DND-41 (cell line): ENCODE measurements around the gene TMEM132C.

Experiments
- CTCF ChIP-seq: IDR thresholded peaks from 2 replicates; pipeline ENCODE4 v1.5.1; 2012; ENCODE audit warnings: borderline replicate concordance, low read length, moderate library complexity, mild to moderate bottlenecking; ENCODE audit not compliant: poor library complexity, severe bottlenecking; ENCODE audit errors: extremely low read depth
- EZH2 ChIP-seq: IDR thresholded peaks from 3 replicates; pipeline ENCODE4 v1.6.1; 2012; ENCODE audit warnings: borderline replicate concordance, low read depth, mild to moderate bottlenecking, moderate library complexity, low read length, inconsistent platforms; ENCODE audit not compliant: severe bottlenecking

- TF ChIP-seq CTCF, result no peak
- no peak for TF ChIP-seq EZH2
Observed at GRCh38 chr12:128595609-128596008, 328.6 kb downstream of the TMEM132C start.
